ENCODE results near the gene TSHZ2.
"Not testable (repeated sequence)": the region's sequence is repeated elsewhere in the genome, so short reads cannot be mapped to it uniquely, and the experiment has no call there.

The TSHZ2 gene

DNA sequence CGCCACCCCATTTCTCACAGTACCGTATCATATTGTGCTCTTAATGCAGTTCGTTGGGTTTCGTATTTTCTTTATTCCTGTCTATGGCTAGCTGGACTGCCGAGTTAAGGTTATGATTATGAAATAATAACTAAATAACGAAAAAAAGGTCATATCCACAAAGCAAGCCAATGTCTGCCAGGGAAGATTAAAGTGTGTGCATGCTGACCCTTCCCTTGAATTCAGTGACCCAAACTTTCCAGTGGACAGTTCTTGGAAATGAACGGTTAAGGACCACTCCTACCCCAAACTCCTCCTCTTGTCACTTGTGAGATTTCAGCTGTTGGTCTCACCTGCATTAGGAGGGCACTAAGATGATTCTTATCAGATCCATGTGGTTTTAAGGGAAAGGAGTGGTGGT is 449.9 kb downstream of the TSHZ2 start:
- no peak for DNase-seq (ENCODE audit: low read depth)

DNA sequence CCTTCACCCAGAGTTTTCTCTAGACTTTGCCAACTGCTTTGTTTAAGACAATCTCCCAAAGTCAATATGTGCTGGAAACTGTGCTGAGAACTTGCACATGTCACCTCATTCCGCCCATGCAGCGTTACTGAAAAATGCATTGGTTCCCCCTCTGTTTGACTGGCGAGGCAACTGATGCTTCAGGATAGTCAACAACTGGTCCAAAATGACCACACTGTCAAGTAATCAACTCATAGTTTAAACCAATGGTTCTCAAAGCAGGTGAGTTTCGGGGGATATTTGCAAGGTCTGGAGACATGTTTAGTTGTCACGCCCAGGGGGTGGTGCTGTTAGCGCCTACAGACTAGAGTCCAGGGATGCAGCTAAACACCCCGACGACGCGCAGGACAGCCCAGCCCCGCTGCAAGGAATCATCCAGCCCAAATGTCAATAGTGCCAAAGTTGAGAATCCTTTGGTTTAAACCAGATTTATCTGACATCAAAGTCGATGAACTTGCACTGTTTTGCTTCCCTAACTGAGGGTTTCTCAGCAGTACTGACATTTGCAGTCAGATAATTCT is 451.5 kb downstream of the TSHZ2 start:
- DNase-seq (ENCODE audit: low read depth) = no peak

- no peak for DNase-seq (ENCODE audit: low read depth)
These were observed 453.3 kb downstream of the TSHZ2 start for GRCh38 chr20:53425481-53425880.

GRCh38 chr20:53425941-53426340 is 453.8 kb downstream of the TSHZ2 start:
- DNase-seq (ENCODE audit: low read depth) = no peak

DNA sequence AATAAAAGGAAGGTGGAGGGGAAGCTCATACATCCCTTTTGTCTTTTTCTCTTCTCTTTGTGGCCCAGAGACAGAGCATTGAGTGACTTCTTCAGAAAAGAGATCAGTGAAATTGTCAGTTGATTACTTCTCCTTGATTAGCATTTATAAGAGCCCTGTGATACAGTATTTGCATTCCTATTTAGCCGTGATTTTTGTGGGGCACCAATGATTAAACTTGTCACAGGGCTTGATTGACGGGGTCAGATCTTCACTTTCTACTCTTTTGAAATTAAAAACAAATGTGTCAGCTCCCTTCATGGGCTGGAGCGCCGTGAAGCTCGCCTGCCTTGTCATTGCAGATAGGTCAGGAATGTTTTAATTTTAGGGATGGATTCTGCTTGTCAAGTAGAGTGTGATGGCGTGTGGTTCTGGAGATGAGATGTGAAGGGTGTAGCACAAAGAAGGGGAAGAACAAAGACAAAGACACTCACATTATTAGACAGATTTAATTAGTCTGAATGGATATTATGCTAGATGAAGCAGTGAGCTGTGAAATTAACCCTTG is 454.7 kb downstream of the TSHZ2 start:
- DNase-seq (ENCODE audit: low read depth) = no peak

- no peak for DNase-seq (ENCODE audit: low read depth)
These were observed 455.8 kb downstream of the TSHZ2 start for GRCh38 chr20:53427951-53428350.

- DNase-seq (ENCODE audit: low read depth) = no peak
These were observed 456.4 kb downstream of the TSHZ2 start for GRCh38 chr20:53428588-53428987.

- DNase-seq (ENCODE audit: low read depth) = no peak
These were observed 456.8 kb downstream of the TSHZ2 start for GRCh38 chr20:53428996-53429395.

- DNase-seq (ENCODE audit: low read depth) = no peak
These were observed 462.5 kb downstream of the TSHZ2 start for GRCh38 chr20:53434662-53435061.

DNA sequence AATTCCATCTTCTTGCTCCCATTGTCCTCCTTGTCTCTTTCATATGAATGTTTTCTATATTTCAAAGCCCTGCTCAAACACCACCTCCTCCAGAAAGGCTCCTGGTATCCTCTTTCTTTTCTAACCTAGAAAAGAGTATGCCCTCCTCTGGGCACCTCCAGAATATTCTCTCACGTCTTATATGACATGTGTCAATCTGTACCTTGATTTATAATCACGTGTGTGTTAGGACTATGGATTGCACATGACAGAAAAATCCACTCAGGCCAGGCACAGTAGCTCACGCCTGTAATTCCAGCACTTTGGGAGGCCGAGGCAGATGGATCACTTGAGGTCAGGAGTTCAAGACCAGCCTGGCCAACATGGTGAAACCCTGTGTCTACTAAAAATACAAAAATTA is 464.8 kb downstream of the TSHZ2 start:
- not testable (repeated sequence) for DNase-seq (ENCODE audit: low read depth)

DNA sequence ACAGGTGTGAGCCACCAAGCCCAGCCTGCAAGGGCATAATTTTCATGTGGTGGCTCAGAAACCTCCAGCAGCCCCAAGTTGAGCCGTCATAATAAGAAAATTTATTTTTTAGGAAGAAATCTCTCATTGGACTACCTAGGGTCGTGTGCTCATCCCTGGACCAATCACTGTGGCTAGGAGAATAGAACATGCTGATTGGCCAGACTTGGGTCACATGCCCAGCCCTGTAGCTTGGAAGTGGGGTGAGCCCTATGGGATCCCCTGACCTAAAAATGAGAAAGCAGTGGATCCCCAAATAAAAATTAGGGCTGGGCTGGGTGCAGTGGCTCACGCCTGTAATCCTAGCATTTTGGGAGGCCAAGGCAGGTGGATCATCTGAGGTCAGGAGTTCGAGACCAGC is 466.2 kb downstream of the TSHZ2 start:
- DNase-seq (ENCODE audit: low read depth) = no peak

GRCh38 chr20:53439046-53439445 is 466.9 kb downstream of the TSHZ2 start:
- DNase-seq (ENCODE audit: low read depth) = no peak

GRCh38 chr20:53439616-53440015 is 467.5 kb downstream of the TSHZ2 start:
- DNase-seq (ENCODE audit: low read depth) = no peak

DNA sequence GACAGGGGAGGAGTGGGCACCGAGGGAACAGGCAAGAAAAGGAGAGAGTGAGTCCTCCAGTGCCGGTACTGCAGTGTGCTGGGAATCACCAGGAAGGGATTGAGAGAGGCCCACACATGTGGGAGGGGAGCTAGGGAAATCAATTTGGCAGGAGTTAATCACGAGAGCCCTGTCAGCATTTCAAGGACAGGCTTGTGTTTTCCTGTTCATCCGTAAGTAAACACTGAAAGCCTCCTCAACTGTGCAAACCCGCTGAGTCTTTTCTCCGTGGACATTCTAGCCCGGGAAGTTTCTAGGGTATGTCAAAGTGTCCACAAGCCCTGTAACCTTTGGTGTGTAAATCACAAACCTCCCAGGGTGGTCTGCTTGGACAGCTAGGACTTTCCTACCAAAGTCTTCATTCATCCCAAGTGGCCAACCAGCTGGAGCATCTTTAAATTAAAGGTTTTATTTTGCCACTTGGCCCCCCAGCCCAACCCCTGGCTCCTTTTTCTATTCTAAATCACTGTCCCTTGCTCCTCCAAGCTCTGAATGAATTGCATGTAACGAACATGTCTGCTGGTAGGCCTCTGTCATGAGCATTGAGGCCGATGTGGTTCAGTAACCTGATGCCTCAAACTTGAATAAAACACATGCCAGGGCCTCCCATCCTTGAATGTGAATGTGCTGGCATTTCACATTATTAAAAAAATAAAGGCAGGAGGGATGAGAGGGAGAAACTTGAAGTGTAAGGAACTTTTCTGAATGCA is 472.4 kb downstream of the TSHZ2 start:
- DNase-seq (ENCODE audit: low read depth) = no peak

GRCh38 chr20:53445321-53445731 is 473.2 kb downstream of the TSHZ2 start:
- DNase-seq (ENCODE audit: low read depth) = no peak

- DNase-seq (ENCODE audit: low read depth) = no peak
These were observed 473.8 kb downstream of the TSHZ2 start for GRCh38 chr20:53445932-53446331.

GRCh38 chr20:53447316-53447715 is 475.2 kb downstream of the TSHZ2 start:
- no peak for DNase-seq (ENCODE audit: low read depth)

DNA sequence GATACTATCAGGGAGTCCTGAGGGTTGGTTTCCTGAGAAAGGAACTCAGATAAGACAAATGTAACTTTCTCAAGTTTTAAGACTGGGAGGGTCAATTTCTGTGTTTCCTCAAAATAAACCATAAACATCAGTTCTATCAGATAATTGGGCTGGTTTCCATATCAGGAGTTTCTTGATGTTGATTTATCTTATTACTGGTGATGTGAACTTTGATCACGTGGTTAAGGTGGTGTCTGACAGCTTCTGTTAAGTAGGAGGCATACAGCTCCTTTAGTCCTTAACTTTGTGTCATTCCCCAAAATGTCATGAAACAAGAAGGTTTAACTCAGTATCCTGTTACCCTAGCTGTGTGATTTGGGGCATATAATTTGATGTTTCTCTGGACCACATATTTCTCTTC is 476.3 kb downstream of the TSHZ2 start:
- DNase-seq (ENCODE audit: low read depth) = no peak

- no peak for DNase-seq (ENCODE audit: low read depth)
These were observed 476.7 kb downstream of the TSHZ2 start for GRCh38 chr20:53448875-53449274.

- no peak for DNase-seq (ENCODE audit: low read depth)
These were observed 480.9 kb downstream of the TSHZ2 start for GRCh38 chr20:53453076-53453475.

DNA sequence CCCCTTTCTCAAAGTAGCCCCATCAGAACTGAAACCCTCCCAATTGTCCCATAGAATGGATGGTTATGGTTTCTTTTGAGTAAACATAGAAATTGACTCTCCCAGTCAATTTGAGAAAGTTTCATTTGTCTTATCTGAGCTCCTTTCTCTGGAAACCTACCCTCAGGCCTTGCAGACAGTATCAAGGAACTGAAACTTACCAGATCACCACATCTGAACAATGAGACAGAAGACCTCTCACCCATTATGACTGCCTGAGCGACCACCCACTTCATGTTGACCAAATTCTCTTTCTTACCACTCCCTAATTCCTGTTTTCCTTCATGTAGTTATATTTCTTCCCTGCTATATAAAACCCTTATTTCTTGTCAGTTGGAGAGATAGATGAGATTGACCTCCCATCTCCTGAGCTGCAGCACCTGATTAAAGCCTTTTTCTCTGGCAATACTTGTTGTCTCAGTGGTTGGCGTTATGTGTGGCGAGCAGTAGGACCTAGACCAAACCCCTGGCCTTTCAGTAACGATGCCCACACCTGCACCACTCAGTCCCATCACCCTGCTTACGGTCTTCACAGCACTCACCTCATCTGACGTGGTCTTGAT is 482.6 kb downstream of the TSHZ2 start:
- DNase-seq (ENCODE audit: low read depth) = no peak

- no peak for DNase-seq (ENCODE audit: low read depth)
These were observed 491.2 kb downstream of the TSHZ2 start for GRCh38 chr20:53463101-53463972.

Data from stimulated activated CD8-positive, alpha-beta memory T cell treated with anti-CD3 and anti-CD28 coated beads, Interleukin-15, amount 100 ng/mL, for 24 hours (primary cell).